ENCODE measurements around the gene PRR14L. TPM values are rescaled to one million over a fixed set of nuclear protein-coding genes. Genes with fewer than 3 reads are reported as not detected.

The PRR14L gene
- total RNA-seq, 1 experiment from 2014 or later, result 138 TPM

GRCh38 chr22:31682751-31683150, 67.2 kb downstream of the PRR14L start:
- no peak overlapping the region for H2BK120ac ChIP-seq (ENCODE audit: low read depth, low read length, poor library complexity, severe bottlenecking)
- peaks cover 12 to 49% (median 46%) of the 10 kb centered on the region in 3 experiments; a peak in 6 of 7 replicates for H3K36me3 Mint-ChIP-seq (ENCODE audit: insufficient read depth in 1 of 3, low read depth in 3 of 3)
- no peaks in the 10 kb centered on the region for H3K9me3 ChIP-seq (ENCODE audit: control insufficient read depth, low read depth, low read length)
- no peaks in the 10 kb centered on the region for H3K4me1 ChIP-seq (ENCODE audit: insufficient read depth, low read length)
- H4K91ac ChIP-seq (ENCODE audit: insufficient read length, low read depth, low read length), result no peak overlapping the region
- H3K79me1 ChIP-seq (ENCODE audit: insufficient read depth, low read depth, low read length, poor library complexity, severe bottlenecking), result no peaks in the 10 kb centered on the region
- no peak overlapping the region for H2BK5ac ChIP-seq (ENCODE audit: insufficient read length, low read length)
- no peaks in the 10 kb centered on the region for H4K20me1 ChIP-seq (ENCODE audit: control insufficient read depth, insufficient read depth, insufficient read length)
- no peak overlapping the region for H3K27ac ChIP-seq (ENCODE audit: insufficient read length, low read depth, low read length)
- TF ChIP-seq, protein P1, sequence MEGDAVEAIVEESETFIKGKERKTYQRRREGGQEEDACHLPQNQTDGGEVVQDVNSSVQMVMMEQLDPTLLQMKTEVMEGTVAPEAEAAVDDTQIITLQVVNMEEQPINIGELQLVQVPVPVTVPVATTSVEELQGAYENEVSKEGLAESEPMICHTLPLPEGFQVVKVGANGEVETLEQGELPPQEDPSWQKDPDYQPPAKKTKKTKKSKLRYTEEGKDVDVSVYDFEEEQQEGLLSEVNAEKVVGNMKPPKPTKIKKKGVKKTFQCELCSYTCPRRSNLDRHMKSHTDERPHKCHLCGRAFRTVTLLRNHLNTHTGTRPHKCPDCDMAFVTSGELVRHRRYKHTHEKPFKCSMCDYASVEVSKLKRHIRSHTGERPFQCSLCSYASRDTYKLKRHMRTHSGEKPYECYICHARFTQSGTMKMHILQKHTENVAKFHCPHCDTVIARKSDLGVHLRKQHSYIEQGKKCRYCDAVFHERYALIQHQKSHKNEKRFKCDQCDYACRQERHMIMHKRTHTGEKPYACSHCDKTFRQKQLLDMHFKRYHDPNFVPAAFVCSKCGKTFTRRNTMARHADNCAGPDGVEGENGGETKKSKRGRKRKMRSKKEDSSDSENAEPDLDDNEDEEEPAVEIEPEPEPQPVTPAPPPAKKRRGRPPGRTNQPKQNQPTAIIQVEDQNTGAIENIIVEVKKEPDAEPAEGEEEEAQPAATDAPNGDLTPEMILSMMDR (conservative IDR thresholded peaks at IDR 0.05), result no peak
- H3T11ph ChIP-seq (ENCODE audit: low read length), result no peak overlapping the region
- no peak overlapping the region for H2AK5ac ChIP-seq (ENCODE audit: insufficient read length, low read length)
- H3K23me2 ChIP-seq (ENCODE audit: insufficient read length, low read depth, low read length, poor library complexity, severe bottlenecking), result no peaks in the 10 kb centered on the region
- WGBS (ENCODE audit: extremely low coverage, insufficient read length, low lambda C conversion rate), result no CpG with 5 or more reads among the region's 7 CpGs
- peak overlapping the region in 1 of 3 experiments; percentile 64; a peak in 3 of 7 replicates for H3K27ac Mint-ChIP-seq
- H2BK20ac ChIP-seq (ENCODE audit: low read depth, low read length, poor library complexity, severe bottlenecking), result no peak overlapping the region
- no peak overlapping the region for H3K9ac ChIP-seq (ENCODE audit: extremely low read depth, insufficient read length, low read length)
- H4K8ac ChIP-seq (replicated peaks; ENCODE audit: insufficient read length, low read depth, low read length), result no peak overlapping the region
- no peaks in the 10 kb centered on the region for H3K27me3 ChIP-seq (ENCODE audit: insufficient read depth, low read length)
- H2AFZ ChIP-seq (ENCODE audit: low read length), result no peak overlapping the region
- no peaks in the 10 kb centered on the region; the same call in none of the 2 replicates for H3K27me3 Mint-ChIP-seq (ENCODE audit: low read depth)
- no peaks in the 10 kb centered on the region for H3K4me1 Mint-ChIP-seq
- no peak overlapping the region for H4K5ac ChIP-seq (ENCODE audit: insufficient read length, low read depth, low read length)
- H3K4me2 ChIP-seq (ENCODE audit: insufficient read depth, insufficient read length, low read length), result no peak overlapping the region
- H3K14ac ChIP-seq (ENCODE audit: insufficient read depth, low read length), result no peak overlapping the region
- no peak overlapping the region for H2BK12ac ChIP-seq (ENCODE audit: insufficient read length, low read depth, low read length)
- no peak overlapping the region for H3K23ac ChIP-seq (ENCODE audit: insufficient read length, low read depth, low read length)
- no peak overlapping the region for H3K4me3 Mint-ChIP-seq
- H2BK15ac ChIP-seq (ENCODE audit: low read depth, low read length), result no peak overlapping the region
- H3K4ac ChIP-seq (ENCODE audit: low read depth, low read length), result no peak overlapping the region
- no peaks in the 10 kb centered on the region for H3K9me3 Mint-ChIP-seq
- H3K79me2 ChIP-seq (ENCODE audit: insufficient read depth, low read length), result no peaks in the 10 kb centered on the region
- no peak for DNase-seq
- no peak overlapping the region for H3K56ac ChIP-seq (ENCODE audit: insufficient read length, low read depth, low read length)
- H3K18ac ChIP-seq (ENCODE audit: insufficient read length, low read depth, low read length), result no peak overlapping the region
